Urinary bladder (tissue), 4 donors: ENCODE results near the gene EIF2A. TPM values are rescaled to one million over a fixed set of nuclear protein-coding genes. Genes with fewer than 3 reads are reported as not detected.

Source experiments
- DNase-seq: peaks from one replicate; pipeline ENCODE4 v3.0.0-alpha.2; 2015; ENCODE audit errors: extremely low spot score
- H3K27ac ChIP-seq: one replicate; pipeline ENCODE4 v1.5.1; 2013; ENCODE audit warnings: low read depth, mild to moderate bottlenecking, moderate library complexity
- H3K36me3 ChIP-seq: one replicate; pipeline ENCODE4 v1.6.1; 2013; ENCODE audit warnings: mild to moderate bottlenecking, moderate library complexity; ENCODE audit not compliant: insufficient read depth
- H3K4me1 ChIP-seq: one replicate; pipeline ENCODE4 v1.6.1; 2013; ENCODE audit warnings: mild to moderate bottlenecking, moderate library complexity; ENCODE audit not compliant: insufficient read depth
- H3K4me3 ChIP-seq: one replicate; pipeline ENCODE4 v1.5.1; 2013; ENCODE audit warnings: low read depth, low read length
- whole genome bisulfite sequencing: extraction: QIAGEN DNeasy Blood & Tissue Kit; methylation state at CpG from one replicate; pipeline ENCODE4 v1.1.7; 2013; 5-methylcytosine and 5-hydroxymethylcytosine counted together
- polyA plus RNA-seq: library from polyadenylated mRNA; stranded (reverse); fragments of 200-250 nt; gene quantifications from one replicate; pipeline ENCODE4 v1.2.3, GENCODE V29; 2013
- total RNA-seq: library from RNA; depleted of rRNA; stranded (reverse); fragments of >200 nt; gene quantifications from one replicate; pipeline ENCODE4 v1.2.3, GENCODE V29; 2014
- donor health status: healthy with polysubstance abuse.
- donor health status: healthy.

The EIF2A gene
- total and polyA plus RNA-seq, 2 donors = 63.3 to 194 TPM

- Histone ChIP-seq H3K4me1 (no peaks in the 10 kb centered on the region), H3K27ac (no peak overlapping the region), H3K4me3 (no peak overlapping the region), H3K36me3 (peaks cover 2% of the 10 kb centered on the region)
- 94% methylated on average over 4 of the region's 4 CpGs for WGBS
- no peak for DNase-seq
Observed at GRCh38 chr3:150555859-150556436, 9.4 kb downstream of the EIF2A start.

- WGBS = 75% methylated on average over 2 of the region's 2 CpGs
- H3K27ac ChIP-seq = no peak overlapping the region
Observed at GRCh38 chr3:150556792-150557191, 10.2 kb downstream of the EIF2A start.

GRCh38 chr3:150557725-150558124 lies 11.1 kb downstream of the EIF2A start:
- no peak overlapping the region for H3K27ac ChIP-seq
- no peak for DNase-seq
- no peak overlapping the region for H3K4me3 ChIP-seq
- 61% methylated on average over 1 of the region's 1 CpG for WGBS
- H3K4me1 ChIP-seq = no peaks in the 10 kb centered on the region
- H3K36me3 ChIP-seq = peaks cover 2% of the 10 kb centered on the region

More at GRCh38 chr3:150556792-150557191, 10.2 kb downstream of the EIF2A start:
- no peaks in the 10 kb centered on the region for H3K4me1 ChIP-seq
- H3K36me3 ChIP-seq = peaks cover 2% of the 10 kb centered on the region
- H3K4me3 ChIP-seq = no peak overlapping the region
- DNase-seq = no peak

GRCh38 chr3:150564243-150564642 lies 17.7 kb downstream of the EIF2A start:
- Histone ChIP-seq H3K4me3 (no peak overlapping the region), H3K27ac (no peak overlapping the region), H3K4me1 (no peaks in the 10 kb centered on the region), H3K36me3 (peaks cover 2% of the 10 kb centered on the region)
- DNase-seq = no peak
- WGBS = 80% methylated on average over 2 of the region's 2 CpGs

GRCh38 chr3:150567328-150567727 lies 20.7 kb downstream of the EIF2A start:
- H3K4me1 ChIP-seq = no peaks in the 10 kb centered on the region
- H3K4me3 ChIP-seq = no peak overlapping the region
- peaks cover 2% of the 10 kb centered on the region for H3K36me3 ChIP-seq
- DNase-seq = no peak
- H3K27ac ChIP-seq = no peak overlapping the region
- 95% methylated on average over 1 of the region's 1 CpG for WGBS

GRCh38 chr3:150577855-150578254 lies 31.3 kb downstream of the EIF2A start:
- no peak for DNase-seq
- WGBS = 72% methylated on average over 1 of the region's 1 CpG

GRCh38 chr3:150581174-150581573 lies 34.6 kb downstream of the EIF2A start:
- DNase-seq = no peak
- Histone ChIP-seq H3K27ac (no peak overlapping the region), H3K4me3 (no peak overlapping the region), H3K4me1 (no peaks in the 10 kb centered on the region), H3K36me3 (peaks cover 4% of the 10 kb centered on the region)

More at GRCh38 chr3:150577855-150578254, 31.3 kb downstream of the EIF2A start:
- no peak overlapping the region for H3K27ac ChIP-seq
- H3K4me3 ChIP-seq = no peak overlapping the region
- H3K4me1 ChIP-seq = no peaks in the 10 kb centered on the region
- peaks cover 4% of the 10 kb centered on the region for H3K36me3 ChIP-seq

- Histone ChIP-seq H3K4me3 (no peak overlapping the region), H3K27ac (no peak overlapping the region), H3K36me3 (peaks cover 2% of the 10 kb centered on the region), H3K4me1 (no peaks in the 10 kb centered on the region)
- DNase-seq = no peak
- 91% methylated on average over 2 of the region's 2 CpGs for WGBS
Observed at GRCh38 chr3:150582620-150583019, 36.0 kb downstream of the EIF2A start.

- no peaks in the 10 kb centered on the region for H3K4me1 ChIP-seq
- no peak for DNase-seq
- no peak overlapping the region for H3K4me3 ChIP-seq
- 89% methylated on average over 1 of the region's 1 CpG for WGBS
- peaks cover 2% of the 10 kb centered on the region for H3K36me3 ChIP-seq
- no peak overlapping the region for H3K27ac ChIP-seq
Observed at GRCh38 chr3:150583028-150583427, 36.4 kb downstream of the EIF2A start.

- no peak overlapping the region for H3K4me3 ChIP-seq
- no peak overlapping the region for H3K27ac ChIP-seq
- no peak for DNase-seq
- H3K4me1 ChIP-seq = no peaks in the 10 kb centered on the region
- peaks cover 1% of the 10 kb centered on the region for H3K36me3 ChIP-seq
- WGBS = 61% methylated on average over 9 of the region's 9 CpGs
Observed at GRCh38 chr3:150588027-150588830, 41.6 kb downstream of the EIF2A start.

GRCh38 chr3:150589759-150590158 lies 43.2 kb downstream of the EIF2A start:
- peaks cover 1% of the 10 kb centered on the region for H3K36me3 ChIP-seq
- H3K27ac ChIP-seq = no peak overlapping the region
- 69% methylated on average over 6 of the region's 6 CpGs for WGBS
- H3K4me3 ChIP-seq = no peak overlapping the region
- no peaks in the 10 kb centered on the region for H3K4me1 ChIP-seq
- DNase-seq = no peak

- H3K4me1 ChIP-seq = no peaks in the 10 kb centered on the region
- H3K27ac ChIP-seq = no peak overlapping the region
- peaks cover 1% of the 10 kb centered on the region for H3K36me3 ChIP-seq
- DNase-seq = no peak
- no peak overlapping the region for H3K4me3 ChIP-seq
- WGBS = 91% methylated on average over 4 of the region's 4 CpGs
Observed at GRCh38 chr3:150594150-150594549, 47.6 kb downstream of the EIF2A start.

- DNase-seq = no peak
- Histone ChIP-seq H3K27ac (no peak overlapping the region), H3K36me3 (peaks cover 1% of the 10 kb centered on the region), H3K4me1 (peaks cover 1% of the 10 kb centered on the region), H3K4me3 (no peak overlapping the region)
- WGBS = 89% methylated on average over 4 of the region's 4 CpGs
Observed at GRCh38 chr3:150597646-150598045, 51.1 kb downstream of the EIF2A start.

GRCh38 chr3:150599611-150600297 lies 53.2 kb downstream of the EIF2A start:
- peaks cover 1% of the 10 kb centered on the region for H3K4me1 ChIP-seq
- no peak overlapping the region for H3K27ac ChIP-seq
- WGBS = 69% methylated on average over 4 of the region's 4 CpGs
- DNase-seq = no peak
- no peak overlapping the region for H3K4me3 ChIP-seq
- H3K36me3 ChIP-seq = no peaks in the 10 kb centered on the region
